HG03025 (cell line): ENCODE data around the gene CPT1A.

Experiments used
- ATAC-seq: cut with Tn5 transposase; IDR thresholded peaks from one replicate; pipeline ENCODE4 v1.9.1; 2021; ENCODE audit warnings: mild to moderate bottlenecking, moderate library complexity; ENCODE audit not compliant: unreplicated experiment, low FRiP score

The CPT1A gene

GRCh38 chr11:68832476-68833181, 9.1 kb downstream of the CPT1A start:
- ATAC-seq, result no peak

GRCh38 chr11:68831124-68831523, 10.6 kb downstream of the CPT1A start:
- ATAC-seq, result no peak

GRCh38 chr11:68829581-68829980, 12.1 kb downstream of the CPT1A start:
- ATAC-seq, result no peak

- no peak for ATAC-seq
Observed at GRCh38 chr11:68828957-68829356, 12.8 kb downstream of the CPT1A start.

GRCh38 chr11:68828155-68828931, 13.4 kb downstream of the CPT1A start:
- ATAC-seq, result no peak

- ATAC-seq, result no peak
Observed at GRCh38 chr11:68827733-68828132, 14.0 kb downstream of the CPT1A start.

- no peak for ATAC-seq
Observed at GRCh38 chr11:68826726-68827125, 15.0 kb downstream of the CPT1A start.

- no peak for ATAC-seq
Observed at GRCh38 chr11:68825571-68825970, 16.1 kb downstream of the CPT1A start.

- no peak for ATAC-seq
Observed at GRCh38 chr11:68822546-68822945, 19.2 kb downstream of the CPT1A start.

GRCh38 chr11:68821670-68822069, 20.0 kb downstream of the CPT1A start:
- ATAC-seq, result no peak

- ATAC-seq, result no peak
Observed at GRCh38 chr11:68819362-68819761, 22.4 kb downstream of the CPT1A start.

GRCh38 chr11:68818181-68818580, 23.5 kb downstream of the CPT1A start:
- no peak for ATAC-seq

GRCh38 chr11:68817554-68817953, 24.2 kb downstream of the CPT1A start:
- ATAC-seq, result no peak

- no peak for ATAC-seq
Observed at GRCh38 chr11:68816917-68817419, 24.7 kb downstream of the CPT1A start.

GRCh38 chr11:68816251-68816776, 25.4 kb downstream of the CPT1A start:
- ATAC-seq, result no peak

GRCh38 chr11:68813773-68814172, 27.9 kb downstream of the CPT1A start:
- ATAC-seq, result no peak

- no peak for ATAC-seq
Observed at GRCh38 chr11:68812526-68812925, 29.2 kb downstream of the CPT1A start.

- no peak for ATAC-seq
Observed at GRCh38 chr11:68810164-68810563, 31.6 kb downstream of the CPT1A start.

- ATAC-seq, result no peak
Observed at GRCh38 chr11:68809506-68809905, 32.2 kb downstream of the CPT1A start.

GRCh38 chr11:68808787-68809186, 32.9 kb downstream of the CPT1A start:
- no peak for ATAC-seq
